ENCODE measurements around the gene EPS8.
"Not testable (repeated sequence)": the region's sequence is repeated elsewhere in the genome, so short reads cannot be mapped to it uniquely, and the experiment has no call there.

EPS8 gene

GRCh38 chr12:15634010-15634683 is 155.0 kb downstream of the EPS8 start:
- DNase-seq = no peak

GRCh38 chr12:15633201-15633600 is 156.0 kb downstream of the EPS8 start:
- DNase-seq = no peak

GRCh38 chr12:15632708-15633107 is 156.5 kb downstream of the EPS8 start:
- no peak for DNase-seq

GRCh38 chr12:15631007-15631715 is 158.0 kb downstream of the EPS8 start:
- no peak for DNase-seq

- DNase-seq = no peak
Measured at GRCh38 chr12:15629761-15630160, 159.4 kb downstream of the EPS8 start.

- DNase-seq = no peak
Measured at GRCh38 chr12:15629108-15629507, 160.1 kb downstream of the EPS8 start.

- DNase-seq = no peak
Measured at GRCh38 chr12:15627995-15628945, 160.9 kb downstream of the EPS8 start.

- no peak for DNase-seq
Measured at GRCh38 chr12:15625075-15625474, 164.1 kb downstream of the EPS8 start.

GRCh38 chr12:15620741-15621539 is 168.2 kb downstream of the EPS8 start:
- no peak for DNase-seq

- DNase-seq = not testable (repeated sequence)
Measured at GRCh38 chr12:15616495-15616894, 172.7 kb downstream of the EPS8 start.

- DNase-seq = no peak
Measured at GRCh38 chr12:15613981-15614380, 175.2 kb downstream of the EPS8 start.

GRCh38 chr12:15608941-15609340 is 180.2 kb downstream of the EPS8 start:
- no peak for DNase-seq

- DNase-seq = no peak
Measured at GRCh38 chr12:15608406-15608805, 180.8 kb downstream of the EPS8 start.

- no peak for DNase-seq
Measured at GRCh38 chr12:15605881-15606590, 183.2 kb downstream of the EPS8 start.

GRCh38 chr12:15603474-15604085 is 185.6 kb downstream of the EPS8 start:
- DNase-seq = no peak

GRCh38 chr12:15602051-15602672 is 187.0 kb downstream of the EPS8 start:
- no peak for DNase-seq

GRCh38 chr12:15601210-15601800 is 187.9 kb downstream of the EPS8 start:
- no peak for DNase-seq

GRCh38 chr12:15600223-15600935 is 188.8 kb downstream of the EPS8 start:
- DNase-seq = no peak

GRCh38 chr12:15599266-15600037 is 189.7 kb downstream of the EPS8 start:
- DNase-seq = no peak
